ENCODE measurements around the gene TMEM35B.

GRCh38 chr1:35033346-35033745 lies 48.2 kb upstream of the TMEM35B start:
- TF ChIP-seq ISL1 (CRISPR knock-in tag; IDR thresholded peaks at IDR 0.05) = no peak
- no peak for TF ChIP-seq TSHZ2 (CRISPR knock-in tag; IDR thresholded peaks at IDR 0.05)
- TF ChIP-seq RARB (CRISPR knock-in tag; IDR thresholded peaks at IDR 0.05) = no peak
- no peak for TF ChIP-seq POU6F1 (CRISPR knock-in tag; IDR thresholded peaks at IDR 0.05; ENCODE audit: borderline replicate concordance, low read depth)
- no peak for TF ChIP-seq ARNTL (CRISPR knock-in tag; IDR thresholded peaks at IDR 0.05; ENCODE audit: borderline replicate concordance, low read depth)
- no peak for TF ChIP-seq PATZ1 (CRISPR knock-in tag; IDR thresholded peaks at IDR 0.05; ENCODE audit: borderline replicate concordance)
- no peak for TF ChIP-seq BACH2 (CRISPR knock-in tag; IDR thresholded peaks at IDR 0.05; ENCODE audit: borderline replicate concordance)
- TF ChIP-seq OSR1 (CRISPR knock-in tag; IDR thresholded peaks at IDR 0.05) = no peak
- no peak for TF ChIP-seq ZNF565 (CRISPR knock-in tag; conservative IDR thresholded peaks at IDR 0.05; ENCODE audit: low read depth)

Measured in SK-N-SH treated with all-trans-retinoic acid at 6 μM for 48 hours (cell line).